Smooth muscle cell (in vitro differentiated cells): ENCODE results near the gene NBPF26. TPM values are rescaled to one million over a fixed set of nuclear protein-coding genes. Genes with fewer than 3 reads are reported as not detected.
"Not testable (repeated sequence)": the region's sequence is repeated elsewhere in the genome, so short reads cannot be mapped to it uniquely, and the experiment has no call there.

Experiments
- DNase-seq: peaks from one replicate; lab custom pipeline; 2025; ENCODE audit not compliant: unreplicated experiment; lab: John Stamatoyannopoulos, UW
- H2AFZ ChIP-seq: fragments of 200-600 bp; sonication (generic); 2 replicates; pipeline ENCODE4 v1.6.0; 2016; ENCODE audit warnings: antibody characterized with exemption, low read depth, mild to moderate bottlenecking
- H3F3A ChIP-seq: fragments of 200-600 bp; sonication (generic); 2 replicates; pipeline ENCODE4 v1.6.0; 2017; ENCODE audit warnings: antibody characterized with exemption, low read depth
- H3K27ac ChIP-seq: fragments of 200-600 bp; sonication (generic); 2 replicates; pipeline ENCODE4 v1.5.1; 2016; ENCODE audit warnings: low read depth, mild to moderate bottlenecking
- H3K27me3 ChIP-seq: fragments of 200-600 bp; sonication (generic); 2 replicates; pipeline ENCODE4 v1.6.1; 2016; ENCODE audit warnings: low read depth, mild to moderate bottlenecking
- H3K36me3 ChIP-seq: fragments of 200-600 bp; sonication (generic); 2 replicates; pipeline ENCODE4 v1.5.1; 2016; ENCODE audit warnings: low read depth
- H3K4me1 ChIP-seq: fragments of 200-600 bp; sonication (generic); 2 replicates; pipeline ENCODE4 v1.5.1; 2016; ENCODE audit warnings: low read depth
- H3K4me2 ChIP-seq: fragments of 200-600 bp; sonication (generic); 2 replicates; pipeline ENCODE4 v1.6.0; 2016; ENCODE audit warnings: mild to moderate bottlenecking
- H3K4me3 ChIP-seq: fragments of 200-600 bp; sonication (generic); 2 replicates; pipeline ENCODE4 v1.5.1; 2016; ENCODE audit warnings: mild to moderate bottlenecking
- H3K79me2 ChIP-seq: fragments of 200-600 bp; sonication (generic); 2 replicates; pipeline ENCODE4 v1.6.0; 2016; ENCODE audit warnings: low read depth, mild to moderate bottlenecking
- H3K9ac ChIP-seq: fragments of 200-600 bp; sonication (generic); 2 replicates; pipeline ENCODE4 v1.6.0; 2016; ENCODE audit warnings: low read depth
- H3K9me3 ChIP-seq: fragments of 200-600 bp; sonication (generic); replicated peaks from 2 replicates; pipeline ENCODE4 v1.5.1; 2016; ENCODE audit warnings: low read depth
- H4K20me1 ChIP-seq: fragments of 200-600 bp; sonication (generic); 2 replicates; pipeline ENCODE4 v1.6.0; 2016; ENCODE audit warnings: low read depth
- WGBS: methylation state at CpG from one replicate; pipeline ENCODE4 v1.1.7; 2016; ENCODE audit warnings: low lambda C conversion rate; 5-methylcytosine and 5-hydroxymethylcytosine counted together
- polyA plus RNA-seq: library from polyadenylated mRNA; unstranded; fragments of >200 nt; fragmentation: Nextera tagmentation; extraction: Ambion mirVana; gene quantifications from 2 replicates; pipeline ENCODE4 v1.2.1, GENCODE V29; 2016
- total RNA-seq: library from RNA; depleted of rRNA; stranded (reverse); fragments of >200 nt; gene quantifications from 2 replicates; pipeline ENCODE4 v1.2.3, GENCODE V29; 2014

The NBPF26 gene
- 19.0 and 26.1 TPM in 2 replicates for total RNA-seq
- polyA plus RNA-seq: 12.6 and 13.8 TPM in 2 replicates

DNA sequence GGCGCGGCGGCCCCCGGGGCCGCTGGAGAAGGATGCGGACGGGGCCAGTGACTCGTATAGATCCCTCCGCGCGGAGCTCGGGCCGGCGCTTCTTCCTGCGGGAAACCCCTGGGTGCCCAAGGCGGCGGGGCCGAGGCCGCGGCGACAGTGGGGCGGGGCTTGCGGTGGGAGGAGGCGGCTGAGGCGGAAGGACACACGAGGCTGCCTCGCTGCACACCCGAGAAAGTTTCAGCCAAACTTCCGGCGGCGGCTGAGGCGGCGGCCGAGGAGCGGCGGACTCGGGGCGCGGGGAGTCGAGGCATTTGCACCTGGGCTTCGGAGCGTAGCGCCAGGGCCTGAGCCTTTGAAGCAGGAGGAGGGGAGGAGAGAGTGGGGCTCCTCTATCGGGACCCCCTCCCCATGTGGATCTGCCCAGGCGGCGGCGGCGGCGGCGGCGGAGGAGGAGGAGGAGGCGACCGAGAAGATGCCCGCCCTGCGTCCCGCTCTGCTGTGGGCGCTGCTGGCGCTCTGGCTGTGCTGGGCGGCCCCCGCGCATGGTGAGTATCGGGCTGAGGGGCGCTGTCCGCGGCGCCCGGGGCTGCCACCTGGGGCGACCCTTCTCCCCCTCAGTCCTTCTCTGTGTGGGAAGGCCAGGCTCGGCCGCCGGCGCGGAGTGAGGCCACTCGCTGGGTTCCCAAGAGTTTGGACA lies at the start of gene NBPF26:
TSS of gene NBPF26 (plus strand) at position 231 of the 688 bp plus-strand sequence.
- H3K9ac ChIP-seq: peak within 1 kb of the TSS; percentile 51
- not testable (repeated sequence) for H3F3A ChIP-seq, H3K36me3 ChIP-seq, H3K9me3 ChIP-seq, H4K20me1 ChIP-seq, H3K27me3 ChIP-seq, DNase-seq, H3K79me2 ChIP-seq, H3K4me1 ChIP-seq
- H3K4me2 ChIP-seq: peak within 1 kb of the TSS; percentile 83
- peak within 1 kb of the TSS; percentile 79 for H3K4me3 ChIP-seq
- H2AFZ ChIP-seq: peak within 1 kb of the TSS; percentile 31
- 0% methylated on average over 20 of the region's 74 CpGs for WGBS
- H3K27ac ChIP-seq: peak within 1 kb of the TSS; percentile 54

GRCh38 chr1:120680106-120680819 lies 43.5 kb upstream of the NBPF26 start:
- not testable (repeated sequence) for H2AFZ ChIP-seq, H3F3A ChIP-seq, H3K4me1 ChIP-seq, H3K9ac ChIP-seq, H4K20me1 ChIP-seq, H3K27ac ChIP-seq, DNase-seq, H3K9me3 ChIP-seq, H3K36me3 ChIP-seq, H3K27me3 ChIP-seq, H3K79me2 ChIP-seq, H3K4me3 ChIP-seq, H3K4me2 ChIP-seq
- no CpG with 5 or more reads among the region's 2 CpGs for WGBS

DNA sequence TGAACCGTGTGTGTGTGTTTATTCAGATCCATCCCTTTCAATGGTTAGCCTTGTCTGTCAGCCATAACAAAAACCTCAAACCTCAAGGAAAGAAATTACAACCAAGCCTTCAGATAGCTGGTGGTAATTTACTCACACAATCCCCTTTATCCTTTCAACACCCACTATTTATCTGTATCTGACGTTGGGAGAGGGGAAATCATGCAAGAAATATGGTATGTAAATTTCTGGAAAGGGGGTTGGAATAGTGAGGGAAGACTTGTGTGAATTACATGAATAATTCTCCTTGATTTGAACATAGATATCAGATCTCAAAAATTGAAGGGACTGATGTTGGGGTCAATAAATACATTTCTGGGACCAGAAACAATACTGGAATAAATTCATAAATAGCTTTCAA lies 42.8 kb upstream of the NBPF26 start:
- H3K4me1 ChIP-seq, H3F3A ChIP-seq, H3K4me3 ChIP-seq, H3K27ac ChIP-seq, H3K9me3 ChIP-seq, H3K27me3 ChIP-seq, H3K79me2 ChIP-seq, H3K4me2 ChIP-seq, DNase-seq, H2AFZ ChIP-seq, H4K20me1 ChIP-seq, H3K9ac ChIP-seq, H3K36me3 ChIP-seq: not testable (repeated sequence)
- WGBS: 55% methylated on average over 2 of the region's 2 CpGs

DNA sequence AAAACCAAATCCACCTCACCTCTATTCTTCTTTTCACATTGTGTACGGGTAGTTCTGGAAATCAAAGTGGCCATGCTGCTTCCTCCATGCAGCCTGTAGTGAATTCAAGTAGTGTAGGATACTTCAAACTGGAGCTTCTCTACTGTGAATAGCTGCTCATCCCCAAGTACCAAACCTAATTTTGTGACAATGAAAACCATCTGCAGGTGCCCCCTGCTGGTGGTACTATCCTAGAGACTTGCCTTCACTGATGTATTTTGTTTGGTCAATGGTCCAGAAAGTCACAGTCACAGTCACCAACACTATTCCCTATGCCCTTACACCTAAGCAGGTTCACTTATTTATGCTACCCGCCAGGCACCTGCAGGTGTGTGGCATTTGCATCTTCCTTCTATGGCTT lies 39.3 kb upstream of the NBPF26 start:
- DNase-seq, H3K27ac ChIP-seq, H3F3A ChIP-seq, H3K36me3 ChIP-seq, H2AFZ ChIP-seq, H3K27me3 ChIP-seq, H3K79me2 ChIP-seq, H3K4me1 ChIP-seq, H3K4me3 ChIP-seq, H4K20me1 ChIP-seq, H3K4me2 ChIP-seq, H3K9me3 ChIP-seq, H3K9ac ChIP-seq: not testable (repeated sequence)
- 28% methylated on average over 1 of the region's 2 CpGs for WGBS

GRCh38 chr1:120685622-120686021 lies 38.1 kb upstream of the NBPF26 start:
- no CpG with 5 or more reads among the region's 2 CpGs for WGBS
- H3F3A ChIP-seq, DNase-seq, H2AFZ ChIP-seq, H3K4me3 ChIP-seq, H4K20me1 ChIP-seq, H3K79me2 ChIP-seq, H3K4me1 ChIP-seq, H3K36me3 ChIP-seq, H3K27me3 ChIP-seq, H3K9ac ChIP-seq, H3K27ac ChIP-seq, H3K4me2 ChIP-seq, H3K9me3 ChIP-seq: not testable (repeated sequence)

- H3K79me2 ChIP-seq: not testable (repeated sequence)
These were observed 36.5 kb upstream of the NBPF26 start for GRCh38 chr1:120687250-120687649.

DNA sequence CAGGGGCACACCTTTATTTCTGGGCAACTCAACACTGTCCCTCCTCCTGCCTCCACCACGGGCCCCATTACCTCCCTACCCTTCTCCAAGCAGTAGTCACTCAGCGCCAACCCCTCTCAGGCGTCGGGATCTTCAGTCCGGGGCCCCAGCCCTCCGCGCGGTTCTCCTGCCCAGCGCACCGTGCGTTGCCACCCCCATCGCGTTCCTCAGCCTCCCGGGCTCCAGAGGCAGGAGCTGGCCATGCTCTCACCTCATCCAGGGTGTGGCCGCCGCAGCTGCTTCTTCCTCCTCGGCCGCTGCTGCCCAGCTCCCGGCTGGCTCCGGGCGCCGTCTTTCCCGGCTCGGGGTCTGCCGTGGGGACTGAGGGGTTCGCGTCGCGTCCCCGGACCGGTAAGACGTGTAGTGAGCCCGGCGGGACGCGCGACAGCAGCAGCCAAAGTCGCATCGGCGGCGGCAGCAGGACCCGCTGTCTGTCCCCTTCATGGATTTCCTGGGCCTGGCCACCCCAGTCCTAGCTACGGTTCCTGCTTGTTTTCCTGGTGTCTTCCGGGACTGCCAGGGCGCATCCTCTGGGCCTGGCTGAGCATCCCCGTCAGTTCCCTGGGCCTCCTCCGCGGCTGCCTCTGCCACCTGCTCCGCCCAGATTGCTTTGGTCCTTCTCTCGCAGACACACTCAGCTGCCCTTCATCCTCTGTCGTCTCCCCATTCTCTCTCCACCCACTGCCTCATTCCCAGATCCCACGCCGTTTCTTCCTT lies 22.8 kb upstream of the NBPF26 start:
- H3K4me3 ChIP-seq, H3K36me3 ChIP-seq, H3K4me1 ChIP-seq, H3K27ac ChIP-seq, H3K27me3 ChIP-seq, H3K9me3 ChIP-seq, H3K9ac ChIP-seq, H3F3A ChIP-seq, H3K79me2 ChIP-seq, H4K20me1 ChIP-seq, DNase-seq, H2AFZ ChIP-seq: not testable (repeated sequence)
- H3K4me2 ChIP-seq: peak overlapping the region; percentile 82
- 7% methylated on average over 8 of the region's 53 CpGs for WGBS

More at GRCh38 chr1:120687250-120687649, 36.5 kb upstream of the NBPF26 start:
- H3K9me3 ChIP-seq, H4K20me1 ChIP-seq, H3K27me3 ChIP-seq, H3K27ac ChIP-seq, H3K4me2 ChIP-seq, H3K4me1 ChIP-seq, H3K36me3 ChIP-seq, H2AFZ ChIP-seq, H3K9ac ChIP-seq, DNase-seq, H3F3A ChIP-seq, H3K4me3 ChIP-seq: not testable (repeated sequence)
- no CpG with 5 or more reads among the region's 6 CpGs for WGBS

DNA sequence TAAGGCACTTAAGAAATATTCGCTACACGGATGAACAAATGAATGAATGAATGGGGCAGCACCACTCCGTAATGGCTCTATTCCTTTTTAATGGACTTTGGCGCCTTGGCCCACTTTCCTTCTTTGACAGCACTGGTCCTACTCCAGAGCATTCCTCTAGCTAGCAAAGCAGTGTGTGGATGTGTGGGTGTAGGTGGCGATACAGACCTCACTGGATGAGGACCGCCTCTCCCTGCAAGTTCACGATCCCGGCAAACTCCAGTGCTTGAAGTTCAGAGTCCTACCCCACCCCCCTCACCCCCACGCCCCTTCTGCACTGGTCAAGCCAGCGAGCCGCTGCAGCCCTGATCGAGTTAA lies 409 bp upstream of the NBPF26 start:
- not testable (repeated sequence) for H3K27ac ChIP-seq, H2AFZ ChIP-seq, H3K4me1 ChIP-seq, H3K9me3 ChIP-seq, DNase-seq, H4K20me1 ChIP-seq, H3K36me3 ChIP-seq, H3K27me3 ChIP-seq, H3K79me2 ChIP-seq, H3F3A ChIP-seq, H3K9ac ChIP-seq
- Histone ChIP-seq H3K4me3 (peak overlapping the region; percentile 79), H3K4me2 (peak overlapping the region; percentile 48)
- WGBS: 0% methylated on average over 2 of the region's 12 CpGs
